Transverse colon (tissue), 4 donors: ENCODE measurements around the gene PHF5A.

Experiments
- CTCF ChIP-seq, 5 experiments: fragments of 200-600 bp in 3 of 5; fragments of 450-650 bp in 2 of 5; sonication (generic) in 3 of 5; IDR thresholded peaks; 1 replicate in 2 of 5; 2 replicates in 3 of 5; pipeline ENCODE4 v1.5.1; 2016 to 2017; ENCODE audit warnings: antibody characterized with exemption in 5 of 5, inconsistent platforms in 3 of 5, mild to moderate bottlenecking in 2 of 5, moderate library complexity in 1 of 5
- POLR2AphosphoS5 ChIP-seq, 3 donors: sonication (generic); formaldehyde crosslinking; IDR thresholded peaks; one replicate each; pipeline ENCODE4 v1.6.1; 2016; ENCODE audit warnings: antibody characterized with exemption in 3 of 3

GRCh38 chr22:41437198-41437597 lies 31.3 kb downstream of the PHF5A start:
- TF ChIP-seq CTCF (IDR thresholded peaks at IDR 0.05), result no peak
- no peak for TF ChIP-seq POLR2AphosphoS5 (IDR thresholded peaks at IDR 0.05)
